Left lung (tissue), 10 donors: ENCODE measurements around the gene NPS. TPM values are rescaled to one million over a fixed set of nuclear protein-coding genes. Genes with fewer than 3 reads are reported as not detected.
A peak's percentile ranks its signal among the peaks of the same experiment; 100 is the strongest.

Experiments
- ATAC-seq: fragments of 200-7000 bp; cut with Tn5 transposase; one replicate; pipeline ENCODE4 v1.9.1; 2020; ENCODE audit warnings: moderate library complexity
- DNase-seq, 4 donors: peaks; one replicate each; pipeline ENCODE4 v3.0.0-alpha.2; 2013 to 2020
- H3K27ac ChIP-seq, 2 donors: fragments of 200-600 bp; sonication (generic) in 1 of 2; one replicate each; pipeline versions ENCODE4 v1.5.0 to v1.8.0; 2020 to 2021
- H3K27me3 ChIP-seq, 2 donors: fragments of 200-600 bp; sonication (generic) in 1 of 2; one replicate each; pipeline versions ENCODE4 v1.5.0 to v1.8.0; 2020 to 2021
- H3K36me3 ChIP-seq, 2 donors: fragments of 200-600 bp; sonication (generic) in 1 of 2; one replicate each; pipeline versions ENCODE4 v1.5.0 to v1.8.0; 2020 to 2021
- H3K4me1 ChIP-seq, 2 donors: fragments of 200-600 bp; one replicate each; pipeline ENCODE4 v1.8.0; 2021
- H3K4me3 ChIP-seq, 2 donors: fragments of 200-600 bp; sonication (generic) in 1 of 2; one replicate each; pipeline versions ENCODE4 v1.5.0 to v1.8.0; 2020 to 2021; ENCODE audit warnings: mild to moderate bottlenecking in 1 of 2
- H3K9me3 ChIP-seq, 2 donors: fragments of 200-600 bp; sonication (generic) in 1 of 2; one replicate each; pipeline versions ENCODE4 v1.5.0 to v1.8.0; 2020 to 2021
- CTCF ChIP-seq, 2 donors: fragments of 200-600 bp; sonication (generic) in 1 of 2; IDR thresholded peaks; one replicate each; pipeline versions ENCODE4 v1.5.0 to v1.8.0; 2021; ENCODE audit warnings: antibody characterized with exemption in 2 of 2
- intact Hi-C, 2 donors: fragments of 100-400 bp; cut with DNase I; formaldehyde crosslinking; loops; one replicate each; pipeline versions ENCODE4 v1.11.2 to v1.14.2; 2022
- polyA plus RNA-seq, 6 donors: library from polyadenylated mRNA; unstranded; fragments of 120-200 nt; gene quantifications; one replicate each; pipeline ENCODE4 v1.2.1, GENCODE V29; 2013; ENCODE audit not compliant: insufficient read length in 6 of 6
- total RNA-seq, 2 donors: library from RNA; stranded (reverse); fragmentation: NEBNext Ultra II Directional; extraction: Animal tissue kit (Norgen Biotek cat#: 25700); gene quantifications; one replicate each; pipeline ENCODE4 v1.2.1, GENCODE V29; 2021
- donor health status: DM: no; HTN: yes; CAD: no.
- donor health status: DM: no; HTN: no; CAD: no.

Gene NPS
- total and polyA plus RNA-seq, 8 donors = not detected

- DNase-seq = no peak
- no peak overlapping the region for H3K27ac ChIP-seq
- no peaks in the 10 kb centered on the region for H3K36me3 ChIP-seq
- no peaks in the 10 kb centered on the region for H3K4me1 ChIP-seq
- intact Hi-C loops = no loop called here
- TF ChIP-seq CTCF (IDR thresholded peaks at IDR 0.05) = no peak
- no peaks in the 10 kb centered on the region for H3K27me3 ChIP-seq
- no peak for ATAC-seq
- H3K9me3 ChIP-seq = no peaks in the 10 kb centered on the region
- H3K4me3 ChIP-seq = no peak overlapping the region
Observed at GRCh38 chr10:127552446-127552845, 3.3 kb downstream of the NPS start.

GRCh38 chr10:127553417-127553816 lies 4.3 kb downstream of the NPS start:
- Histone ChIP-seq H3K4me1 (no peaks in the 10 kb centered on the region), H3K4me3 (no peak overlapping the region), H3K27ac (no peak overlapping the region), H3K9me3 (no peaks in the 10 kb centered on the region), H3K27me3 (no peaks in the 10 kb centered on the region), H3K36me3 (no peaks in the 10 kb centered on the region)
- intact Hi-C loops = no loop called here
- no peak for DNase-seq
- no peak for TF ChIP-seq CTCF (IDR thresholded peaks at IDR 0.05)
- ATAC-seq = no peak

GRCh38 chr10:127556916-127557315 lies 7.8 kb downstream of the NPS start:
- no peaks in the 10 kb centered on the region for H3K4me1 ChIP-seq
- H3K27ac ChIP-seq = no peak overlapping the region
- intact Hi-C loops = no loop called here
- DNase-seq (peak in 2 of 4 donors; percentile 29 to 67), ATAC-seq (peak; percentile 52)
- peaks cover 0 to 2% of the 10 kb centered on the region in 2 donors for H3K9me3 ChIP-seq
- no peaks in the 10 kb centered on the region for H3K36me3 ChIP-seq
- TF ChIP-seq CTCF (IDR thresholded peaks at IDR 0.05) = no peak
- no peaks in the 10 kb centered on the region for H3K27me3 ChIP-seq
- H3K4me3 ChIP-seq = no peak overlapping the region

- no peak for DNase-seq
- no peaks in the 10 kb centered on the region for H3K4me1 ChIP-seq
- peaks cover 0 to 2% of the 10 kb centered on the region in 2 donors for H3K9me3 ChIP-seq
- H3K27me3 ChIP-seq = no peaks in the 10 kb centered on the region
- no peaks in the 10 kb centered on the region for H3K36me3 ChIP-seq
- H3K4me3 ChIP-seq = no peak overlapping the region
- no peak for TF ChIP-seq CTCF (IDR thresholded peaks at IDR 0.05)
- no peak for ATAC-seq
- intact Hi-C loops = no loop called here
- no peak overlapping the region for H3K27ac ChIP-seq
Observed at GRCh38 chr10:127561647-127562046, 12.5 kb downstream of the NPS start.

- no peaks in the 10 kb centered on the region for H3K36me3 ChIP-seq
- no peak overlapping the region for H3K4me3 ChIP-seq
- DNase-seq (peak in 1 of 4 donors; percentile 85), ATAC-seq (peak; percentile 94)
- peak; percentile 68 to 77 for TF ChIP-seq CTCF (IDR thresholded peaks at IDR 0.05)
- no peaks in the 10 kb centered on the region for H3K4me1 ChIP-seq
- no peaks in the 10 kb centered on the region for H3K27me3 ChIP-seq
- H3K9me3 ChIP-seq = peaks cover 0 to 2% of the 10 kb centered on the region in 2 donors
- intact Hi-C loops = no loop called here
- no peak overlapping the region for H3K27ac ChIP-seq
Observed at GRCh38 chr10:127563718-127564553, 14.8 kb downstream of the NPS start.
